Amniotic epithelial cell (primary cell): ENCODE data around the gene XPO5.
"Not testable (repeated sequence)": the region's sequence is repeated elsewhere in the genome, so short reads cannot be mapped to it uniquely, and the experiment has no call there.

ENCODE experiments used
- DNase-seq: peaks from one replicate; pipeline ENCODE4 v3.0.0-alpha.2; 2010; ENCODE audit warnings: low read depth

The XPO5 gene

DNA sequence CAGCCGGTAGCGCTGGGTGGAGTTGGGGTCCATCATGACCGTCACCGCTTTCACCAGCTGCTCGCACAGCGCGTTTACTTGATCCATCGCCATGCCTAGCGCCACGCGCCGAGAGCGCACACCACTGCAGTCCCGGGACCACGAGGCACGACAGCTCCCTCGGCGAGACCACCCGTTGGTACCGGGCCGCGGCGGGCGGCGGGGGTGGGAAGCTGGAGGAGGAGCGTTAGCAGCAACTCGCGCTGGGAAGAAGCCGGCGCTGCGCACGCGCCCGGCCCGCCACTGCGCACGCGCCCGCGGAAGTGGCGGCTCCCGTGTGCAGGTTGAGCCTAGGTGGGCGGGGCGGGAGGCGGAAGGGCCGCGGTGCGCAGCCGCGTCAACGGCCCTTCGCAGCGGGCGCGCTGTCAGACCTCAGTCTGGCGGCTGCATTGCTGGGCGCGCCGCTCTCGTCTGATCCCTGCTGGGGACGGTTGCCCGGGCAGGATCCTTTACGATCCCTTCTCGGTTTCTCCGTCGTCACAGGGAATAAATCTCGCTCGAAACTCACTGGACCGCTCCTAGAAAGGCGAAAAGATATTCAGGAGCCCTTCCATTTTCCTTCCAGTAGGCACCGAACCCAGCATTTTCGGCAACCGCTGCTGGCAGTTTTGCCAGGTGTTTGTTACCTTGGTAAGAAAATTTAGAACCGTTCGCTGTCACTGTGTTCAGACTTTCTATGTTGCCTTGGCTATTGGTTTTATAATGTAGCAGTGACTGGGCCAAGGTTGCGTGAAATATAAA, at the start of gene XPO5, which contains the start of gene POLH:
Gene XPO5 (minus strand): TSS at position 267 of the 780 bp plus-strand sequence. CDS start 174 bp downstream, at position 93.
Gene POLH (plus strand): TSS at position 414 of the 780 bp plus-strand sequence. CDS start 6,135 bp downstream, outside the sequence.
- DNase-seq, result peak; percentile 82

GRCh38 chr6:43625393-43625992, 49.7 kb upstream of the XPO5 start:
- DNase-seq, result no peak

GRCh38 chr6:43624786-43625288, 49.0 kb upstream of the XPO5 start:
- DNase-seq, result no peak

GRCh38 chr6:43623880-43624785, 48.3 kb upstream of the XPO5 start:
- no peak for DNase-seq

DNA sequence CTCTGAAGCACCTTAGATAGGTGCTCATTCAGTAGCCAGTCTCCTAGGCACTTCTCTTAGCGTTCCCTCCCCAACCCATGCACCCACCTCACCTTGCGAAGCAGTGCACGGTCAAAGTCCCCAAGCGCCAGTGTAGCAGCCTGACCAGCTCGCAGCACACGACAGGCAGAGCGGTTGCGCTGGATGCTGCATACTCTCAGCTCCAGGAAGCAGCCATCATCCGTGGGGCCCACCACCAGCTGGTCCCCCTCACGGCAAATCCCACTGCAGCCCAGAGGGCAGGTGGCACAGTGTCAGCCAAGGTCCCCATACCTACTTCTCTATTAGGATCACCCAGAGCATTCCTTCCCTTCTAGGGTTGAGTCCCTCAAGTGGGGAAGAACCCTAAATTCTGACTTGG, 46.7 kb upstream of the XPO5 start:
- DNase-seq, result no peak

- DNase-seq, result no peak
Observed at GRCh38 chr6:43621836-43622180, 46.0 kb upstream of the XPO5 start.

DNA sequence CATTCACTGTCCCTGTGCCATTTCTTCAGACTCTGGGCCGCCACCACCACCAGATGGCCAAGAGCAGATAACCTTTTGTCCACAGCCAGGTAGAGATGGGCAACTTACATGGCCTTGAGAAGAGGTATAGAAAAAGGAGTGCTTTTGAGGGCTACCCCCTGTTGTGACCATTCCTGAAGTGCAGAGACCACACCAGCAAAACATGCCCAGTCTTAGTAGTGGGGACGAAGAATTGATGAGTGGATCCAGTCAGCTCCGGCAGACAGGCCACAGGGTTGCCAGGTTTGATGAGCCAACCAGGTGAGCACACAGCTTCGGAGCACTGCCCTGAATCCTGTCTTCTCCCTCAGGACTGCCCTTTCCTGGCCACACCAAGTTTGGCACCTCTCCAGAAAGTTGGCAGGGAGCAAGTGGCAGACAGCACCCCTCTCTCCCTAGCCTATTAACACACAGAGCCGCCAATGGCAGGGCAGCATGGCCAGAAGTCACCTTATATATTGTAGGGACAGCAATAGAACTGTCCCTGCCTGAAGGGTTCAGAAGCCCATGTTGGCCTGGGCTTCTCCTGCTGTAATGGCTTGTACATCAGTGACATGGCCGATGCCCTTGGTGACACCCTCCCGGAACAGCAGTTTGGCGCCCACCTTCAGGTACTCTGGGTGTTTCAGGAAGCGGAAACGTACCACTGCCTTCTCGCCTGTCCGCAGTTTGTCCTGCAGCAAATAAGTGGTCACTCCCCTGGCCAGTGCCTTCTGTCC, 45.4 kb upstream of the XPO5 start:
- DNase-seq, result no peak

GRCh38 chr6:43616725-43617472, 41.1 kb upstream of the XPO5 start:
- no peak for DNase-seq

GRCh38 chr6:43614396-43614730, 38.5 kb upstream of the XPO5 start:
- no peak for DNase-seq

DNA sequence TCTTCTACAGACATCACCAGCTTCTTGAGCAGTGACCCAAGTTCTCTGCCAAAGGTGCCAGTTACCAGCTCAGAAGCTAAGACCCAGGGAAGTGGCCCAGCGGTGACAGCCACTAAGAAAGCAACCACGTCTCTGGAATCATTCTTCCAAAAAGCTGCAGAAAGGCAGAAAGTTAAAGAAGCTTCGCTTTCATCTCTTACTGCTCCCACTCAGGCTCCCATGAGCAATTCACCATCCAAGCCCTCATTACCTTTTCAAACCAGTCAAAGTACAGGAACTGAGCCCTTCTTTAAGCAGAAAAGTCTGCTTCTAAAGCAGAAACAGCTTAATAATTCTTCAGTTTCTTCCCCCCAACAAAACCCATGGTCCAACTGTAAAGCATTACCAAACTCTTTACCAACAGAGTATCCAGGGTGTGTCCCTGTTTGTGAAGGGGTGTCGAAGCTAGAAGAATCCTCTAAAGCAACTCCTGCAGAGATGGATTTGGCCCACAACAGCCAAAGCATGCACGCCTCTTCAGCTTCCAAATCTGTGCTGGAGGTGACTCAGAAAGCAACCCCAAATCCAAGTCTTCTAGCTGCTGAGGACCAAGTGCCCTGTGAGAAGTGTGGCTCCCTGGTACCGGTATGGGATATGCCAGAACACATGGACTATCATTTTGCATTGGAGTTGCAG, 38.0 kb upstream of the XPO5 start:
- DNase-seq, result no peak

DNA sequence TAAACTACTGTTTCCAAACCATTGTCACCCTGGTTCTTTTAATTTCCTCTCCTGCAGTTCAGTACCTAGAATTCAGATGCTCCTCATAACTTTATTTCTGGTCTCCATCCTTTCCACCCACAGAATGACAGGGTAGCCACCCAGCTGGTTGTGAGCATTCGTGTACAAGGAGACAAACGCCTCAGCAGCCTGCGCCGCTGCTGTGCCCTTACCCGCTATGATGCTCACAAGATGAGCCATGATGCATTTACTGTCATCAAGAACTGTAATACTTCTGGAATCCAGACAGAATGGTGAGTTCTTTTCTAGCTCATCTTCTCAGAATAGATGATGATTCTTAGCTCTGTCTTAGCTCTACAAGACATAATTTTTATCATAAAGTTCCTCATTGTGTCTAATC, 34.6 kb upstream of the XPO5 start:
- peak; percentile 27 for DNase-seq

DNA sequence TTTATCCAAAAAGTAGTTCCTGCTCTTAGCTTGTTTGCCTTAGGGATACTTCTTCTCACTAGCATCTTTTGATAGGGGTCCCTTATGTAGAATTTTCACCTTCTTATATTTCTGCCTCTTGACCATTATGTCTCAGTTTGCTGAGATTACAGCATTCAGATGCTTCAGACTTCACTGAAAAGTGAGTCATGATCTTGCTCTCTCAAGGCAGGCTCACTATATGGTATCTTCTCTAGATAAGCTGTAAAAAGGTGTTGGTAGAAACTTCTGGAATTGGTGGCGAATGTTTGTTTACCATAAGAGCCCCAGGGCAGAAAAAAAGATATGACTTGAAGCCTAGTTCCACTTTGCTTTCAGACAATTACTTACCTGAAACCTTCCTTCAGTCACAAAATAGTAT, 33.6 kb upstream of the XPO5 start:
- peak; percentile 63 for DNase-seq

DNA sequence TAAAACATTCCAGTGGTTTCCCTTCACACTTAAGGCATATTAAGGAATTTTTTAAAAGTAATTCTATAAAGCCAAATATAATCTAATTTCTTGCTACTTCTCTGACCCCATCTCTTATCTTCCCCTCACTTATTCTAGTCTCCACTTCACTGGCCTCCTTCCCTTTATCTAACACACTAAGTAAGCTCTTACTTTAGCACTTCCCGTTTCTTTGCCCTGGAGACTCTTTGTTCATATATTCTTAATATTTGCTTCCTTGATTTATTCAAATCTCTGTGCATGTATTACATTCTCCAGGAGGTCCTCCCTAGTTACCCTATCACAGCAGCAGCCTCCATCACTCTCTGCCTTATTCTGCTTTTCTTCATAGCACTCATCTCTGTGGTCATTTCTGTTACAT, 33.0 kb upstream of the XPO5 start:
- DNase-seq, result no peak

DNA sequence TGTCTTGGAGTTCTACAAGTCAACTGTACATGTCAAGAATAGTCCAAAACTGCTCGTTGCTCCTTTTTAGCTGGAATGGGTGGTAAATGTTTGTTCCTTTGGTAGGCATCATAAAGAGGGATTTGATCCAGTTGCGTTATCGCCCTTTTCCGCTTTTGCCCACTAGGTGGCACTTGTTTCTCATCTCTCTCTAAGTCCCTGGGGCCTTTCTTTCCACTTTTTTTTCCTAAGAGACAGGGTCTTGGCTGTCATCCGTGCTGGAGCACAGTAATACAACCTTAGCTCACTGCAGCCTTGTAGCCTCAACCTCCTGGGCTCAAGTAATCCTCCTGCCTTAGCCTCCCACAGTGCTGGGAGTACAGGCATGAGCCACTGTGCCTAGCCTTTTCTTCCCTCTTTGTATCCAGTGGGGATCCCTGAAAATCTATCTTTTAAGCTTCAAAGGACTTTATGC, 32.5 kb upstream of the XPO5 start:
- peak; percentile 76 for DNase-seq

GRCh38 chr6:43606019-43606418, 30.2 kb upstream of the XPO5 start:
- no peak for DNase-seq

GRCh38 chr6:43604174-43604573, 28.3 kb upstream of the XPO5 start:
- DNase-seq, result peak; percentile 67

DNA sequence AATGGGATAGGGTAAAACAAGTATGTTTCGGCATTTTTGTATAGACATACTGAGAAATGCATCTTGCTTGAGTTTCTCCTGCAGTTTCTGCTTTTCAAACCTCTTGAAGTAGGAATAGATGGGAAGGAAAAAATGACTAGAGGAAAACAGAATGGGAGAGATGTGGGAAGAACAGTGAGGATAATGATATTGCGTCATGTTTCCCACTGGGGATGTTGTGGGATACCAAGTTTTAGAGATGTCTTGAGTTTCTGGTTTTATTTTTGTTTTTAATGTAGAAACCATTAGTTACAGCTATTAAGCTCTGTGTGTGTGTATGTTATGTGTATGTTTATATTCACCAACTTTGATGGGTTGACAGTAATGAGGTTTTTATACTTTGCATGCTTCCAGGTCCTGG, 24.8 kb upstream of the XPO5 start:
- no peak for DNase-seq

DNA sequence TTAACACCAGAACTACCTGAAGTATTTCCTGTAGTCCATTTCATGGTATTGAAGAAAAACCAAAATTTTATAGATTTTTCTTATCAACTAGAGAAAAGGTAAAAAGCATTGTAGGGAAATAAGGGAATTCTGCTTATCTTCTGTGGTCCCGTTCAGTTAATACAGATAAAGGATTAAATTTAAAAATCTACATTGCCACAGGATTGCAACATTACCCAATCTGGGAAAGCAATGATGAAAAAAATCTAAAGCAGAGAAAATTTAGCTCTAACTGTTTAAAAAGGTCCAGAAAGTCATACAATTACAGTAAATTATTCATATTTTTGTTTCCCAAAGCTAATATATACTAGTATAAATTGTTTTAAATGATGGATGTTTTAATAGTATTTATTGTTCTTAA, 18.1 kb upstream of the XPO5 start:
- peak; percentile 68 for DNase-seq

DNA sequence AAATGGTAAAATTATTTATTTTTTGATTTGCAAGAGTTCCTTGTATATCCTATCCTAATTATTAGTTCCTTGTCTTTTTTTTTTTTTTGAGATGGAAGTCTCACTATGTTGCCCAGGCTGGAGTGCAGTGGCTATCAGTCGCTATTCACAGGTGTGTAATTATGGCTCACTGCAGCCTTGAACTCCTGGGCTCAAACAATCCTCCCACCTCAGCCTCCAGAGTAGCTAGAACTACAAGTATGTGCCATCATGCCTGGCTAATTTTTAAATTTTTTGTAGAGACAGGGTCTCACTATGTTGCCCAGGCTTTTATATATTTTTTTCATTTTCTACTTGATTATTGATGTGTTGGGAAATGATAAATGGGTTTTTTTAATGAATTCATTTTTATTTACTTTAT, 13.7 kb upstream of the XPO5 start:
- DNase-seq, result not testable (repeated sequence)

GRCh38 chr6:43588194-43588593, 12.4 kb upstream of the XPO5 start:
- DNase-seq, result no peak
